Subcutaneous adipose tissue (tissue), 4 donors: Measurements from ENCODE around the gene BMERB1. TPM values are rescaled to one million over a fixed set of nuclear protein-coding genes. Genes with fewer than 3 reads are reported as not detected.

Source experiments
- total RNA-seq, 4 donors: library from RNA; depleted of rRNA; stranded (reverse); fragments of >200 nt; gene quantifications; one replicate each; pipeline ENCODE4 v1.1.0, GENCODE V29; 2016
- TF ChIP-seq, protein P1 (sequence below): fragments of 450-650 bp; IDR thresholded peaks from one replicate; pipeline ENCODE4 v1.5.1; 2016; ENCODE audit warnings: low read depth, mild to moderate bottlenecking, control low read depth, antibody characterized with exemption, moderate library complexity

Gene BMERB1
- total RNA-seq, 4 donors from 2014 or later, result 21.8 to 72.2 (median 34.9) TPM

DNA sequence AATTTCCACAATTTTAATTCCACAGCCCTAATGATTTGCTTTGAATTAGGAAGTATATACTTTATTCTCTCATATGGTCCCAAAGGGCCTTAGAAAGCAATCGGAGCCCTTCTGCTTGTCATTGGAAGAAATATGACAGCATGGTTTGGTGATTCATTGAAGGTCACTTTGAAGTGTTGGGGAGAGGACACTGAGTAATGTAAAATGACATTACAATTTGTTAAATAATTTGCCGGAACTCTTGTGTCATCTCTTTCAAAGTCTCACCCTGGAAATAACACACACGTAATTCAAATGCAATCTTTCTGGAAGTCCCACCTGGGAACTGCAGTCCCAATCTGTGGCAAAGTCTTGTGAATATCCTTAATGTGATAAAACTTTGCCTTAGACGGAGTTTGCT, 59.8 kb downstream of the BMERB1 start:
- TF ChIP-seq, protein P1, sequence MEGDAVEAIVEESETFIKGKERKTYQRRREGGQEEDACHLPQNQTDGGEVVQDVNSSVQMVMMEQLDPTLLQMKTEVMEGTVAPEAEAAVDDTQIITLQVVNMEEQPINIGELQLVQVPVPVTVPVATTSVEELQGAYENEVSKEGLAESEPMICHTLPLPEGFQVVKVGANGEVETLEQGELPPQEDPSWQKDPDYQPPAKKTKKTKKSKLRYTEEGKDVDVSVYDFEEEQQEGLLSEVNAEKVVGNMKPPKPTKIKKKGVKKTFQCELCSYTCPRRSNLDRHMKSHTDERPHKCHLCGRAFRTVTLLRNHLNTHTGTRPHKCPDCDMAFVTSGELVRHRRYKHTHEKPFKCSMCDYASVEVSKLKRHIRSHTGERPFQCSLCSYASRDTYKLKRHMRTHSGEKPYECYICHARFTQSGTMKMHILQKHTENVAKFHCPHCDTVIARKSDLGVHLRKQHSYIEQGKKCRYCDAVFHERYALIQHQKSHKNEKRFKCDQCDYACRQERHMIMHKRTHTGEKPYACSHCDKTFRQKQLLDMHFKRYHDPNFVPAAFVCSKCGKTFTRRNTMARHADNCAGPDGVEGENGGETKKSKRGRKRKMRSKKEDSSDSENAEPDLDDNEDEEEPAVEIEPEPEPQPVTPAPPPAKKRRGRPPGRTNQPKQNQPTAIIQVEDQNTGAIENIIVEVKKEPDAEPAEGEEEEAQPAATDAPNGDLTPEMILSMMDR, result no peak

DNA sequence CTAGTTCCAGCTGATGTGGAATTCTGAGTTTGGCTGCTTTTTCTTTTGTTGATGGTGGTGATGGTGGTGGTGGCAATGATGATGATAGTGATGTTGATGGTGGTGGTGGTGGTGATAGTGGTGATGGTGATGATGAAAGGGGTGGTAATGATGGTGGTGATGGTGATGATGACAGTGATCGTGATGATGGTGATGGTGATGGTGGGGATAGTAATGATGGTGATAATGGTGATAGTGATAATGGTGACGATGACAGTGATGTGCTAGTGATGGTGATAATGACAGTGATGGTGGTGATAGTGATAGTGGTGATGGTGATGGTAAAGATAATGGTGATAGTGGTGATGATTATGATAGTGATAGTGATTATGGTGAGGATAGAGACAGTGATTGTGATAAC, 61.5 kb downstream of the BMERB1 start:
- TF ChIP-seq, protein P1, result no peak

DNA sequence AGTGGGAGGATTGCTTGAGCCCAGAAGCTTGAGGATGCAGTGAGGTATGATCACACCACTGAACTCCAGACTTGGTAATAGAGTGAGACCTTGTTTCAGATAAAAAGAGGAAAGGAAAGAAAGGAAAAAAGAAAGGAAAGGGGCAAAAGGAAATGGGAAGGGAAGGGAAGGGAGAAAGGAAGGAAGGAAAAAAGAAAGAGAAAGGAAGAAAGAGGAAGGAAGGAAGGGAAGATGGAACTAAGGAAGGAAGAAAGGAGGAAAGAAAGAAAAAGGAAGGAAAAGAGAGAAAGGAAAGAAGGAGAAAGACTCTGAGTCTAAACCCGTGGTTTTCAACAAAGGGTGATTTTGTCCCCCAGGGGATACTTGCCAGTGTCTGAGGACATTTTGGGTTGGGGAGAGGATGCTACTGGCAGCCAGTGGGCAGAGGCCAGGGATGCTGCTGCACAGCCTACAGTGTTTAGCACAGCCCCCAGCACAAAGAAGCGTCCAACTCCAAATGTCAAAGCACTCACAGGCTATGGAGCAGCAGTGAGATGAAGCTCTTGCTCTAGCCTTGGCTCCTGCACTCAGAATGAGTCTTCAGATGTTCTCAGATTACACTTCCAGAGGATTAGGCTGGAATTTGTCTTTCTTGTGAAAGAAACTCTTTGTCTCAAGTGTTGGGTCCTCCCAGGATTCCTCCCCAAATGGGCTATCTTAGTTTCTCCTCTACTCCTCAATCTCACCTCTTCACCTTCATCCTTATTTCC, 64.2 kb downstream of the BMERB1 start:
- TF ChIP-seq, protein P1, result no peak

DNA sequence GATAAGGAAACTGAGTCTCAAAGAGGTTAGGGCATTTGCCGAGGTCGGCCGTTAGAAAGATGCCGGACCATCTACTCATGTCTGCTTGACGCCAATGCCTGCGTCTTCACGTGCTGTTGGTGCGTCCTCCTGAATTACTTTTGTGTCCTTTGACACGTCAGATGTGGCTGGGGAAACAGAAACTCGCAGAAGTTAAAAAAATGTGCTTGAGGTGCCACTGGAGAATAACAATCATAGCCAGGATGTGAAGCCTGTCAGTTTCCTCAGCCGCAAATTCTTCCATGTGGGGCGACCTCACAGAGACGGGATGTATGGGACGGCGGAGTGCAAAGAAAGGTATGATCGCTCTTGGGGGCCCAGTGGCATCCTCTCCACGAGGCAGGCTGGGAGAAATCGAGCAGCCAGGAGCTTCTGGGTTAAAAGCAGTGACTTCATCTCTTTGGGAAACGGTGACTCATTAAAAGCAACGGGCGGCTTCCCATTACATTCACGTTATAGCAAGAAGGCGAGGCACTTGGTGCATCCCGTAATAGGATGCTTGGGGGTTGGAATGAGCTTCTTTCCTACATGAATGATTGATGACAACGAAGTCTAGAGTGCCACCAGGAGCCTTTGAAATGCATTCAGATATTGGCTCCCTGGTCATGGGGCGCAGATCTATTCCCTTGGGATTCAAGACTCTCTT, 67.8 kb downstream of the BMERB1 start:
- TF ChIP-seq, protein P1, result no peak

DNA sequence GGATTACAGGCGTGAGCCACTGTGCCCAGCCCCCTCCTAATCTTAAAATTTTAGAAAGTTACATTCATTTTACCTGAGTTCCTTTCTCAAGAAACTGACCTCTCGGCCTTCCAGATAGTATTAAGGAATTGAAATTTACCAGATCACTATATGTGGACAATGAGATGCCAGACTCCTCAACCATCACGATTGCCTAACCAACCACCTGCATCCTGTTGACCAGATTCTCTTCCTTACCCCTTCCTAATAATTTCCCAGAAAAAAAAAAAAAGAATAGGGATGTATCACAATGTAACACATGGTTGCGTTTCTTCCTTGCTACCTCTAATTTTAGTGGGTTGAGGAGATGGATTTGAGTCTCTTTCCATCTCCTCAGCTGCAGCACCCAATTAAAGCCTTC, 72.1 kb downstream of the BMERB1 start:
- TF ChIP-seq, protein P1, result no peak

DNA sequence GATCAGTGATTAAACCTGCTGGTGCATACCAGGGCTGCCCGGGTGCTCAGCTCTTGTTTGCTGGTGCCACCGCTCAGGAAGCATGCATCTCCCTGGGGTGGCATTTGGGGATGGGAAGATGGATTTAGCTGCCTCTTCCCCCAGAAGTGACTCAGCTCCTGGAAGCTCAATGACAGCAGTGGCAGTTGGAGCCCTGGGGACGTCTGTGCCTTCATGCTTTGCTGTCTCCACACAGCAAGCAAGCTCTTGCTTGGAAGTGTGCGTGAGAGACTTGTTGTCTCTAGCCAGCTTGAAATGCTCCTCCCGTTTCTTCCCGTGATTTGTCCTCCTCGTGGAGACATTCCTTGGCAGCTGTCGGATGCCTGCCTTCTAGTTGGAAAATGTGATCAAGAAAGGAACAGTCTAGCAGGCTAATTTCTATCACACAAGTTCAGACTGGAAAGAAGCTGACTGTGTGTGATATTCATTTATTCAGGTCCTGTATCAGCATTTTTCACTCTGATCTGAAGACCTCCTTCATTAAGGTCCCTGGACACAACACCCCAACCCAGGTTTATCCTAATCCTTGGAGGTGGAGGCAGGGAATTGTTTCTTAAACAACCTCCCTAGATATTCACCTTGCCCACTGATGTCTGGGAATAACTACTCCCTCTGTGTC, 73.0 kb downstream of the BMERB1 start:
- TF ChIP-seq, protein P1, result no peak
